GM19395 (cell line): ENCODE measurements around the gene IDH3B.
A peak's percentile ranks its signal among the peaks of the same experiment; 100 is the strongest.
"Not testable (repeated sequence)": the region's sequence is repeated elsewhere in the genome, so short reads cannot be mapped to it uniquely, and the experiment has no call there.

Experiments used
- ATAC-seq: cut with Tn5 transposase; IDR thresholded peaks from one replicate; pipeline ENCODE4 v1.9.1; 2021; ENCODE audit warnings: mild to moderate bottlenecking, moderate library complexity; ENCODE audit not compliant: unreplicated experiment

The IDH3B gene

GRCh38 chr20:2663887-2664719, at the start of gene IDH3B:
IDH3B (minus strand) TSS chr20:2664216; CDS start chr20:2664188, 28 bp downstream.
- peak; percentile 84 for ATAC-seq

- no peak for ATAC-seq
Observed at GRCh38 chr20:2713285-2713684, 49.3 kb upstream of the IDH3B start.

- ATAC-seq, result no peak
Observed at GRCh38 chr20:2709205-2709981, 45.4 kb upstream of the IDH3B start.

GRCh38 chr20:2708665-2709064, 44.6 kb upstream of the IDH3B start:
- no peak for ATAC-seq

GRCh38 chr20:2708073-2708415, 44.0 kb upstream of the IDH3B start:
- no peak for ATAC-seq

- ATAC-seq, result no peak
Observed at GRCh38 chr20:2707353-2708072, 43.5 kb upstream of the IDH3B start.

GRCh38 chr20:2706688-2707352, 42.8 kb upstream of the IDH3B start:
- ATAC-seq, result no peak

GRCh38 chr20:2705931-2706645, 42.1 kb upstream of the IDH3B start:
- ATAC-seq, result no peak

GRCh38 chr20:2703716-2704475, 39.9 kb upstream of the IDH3B start:
- ATAC-seq, result no peak

GRCh38 chr20:2701671-2702081, 37.7 kb upstream of the IDH3B start:
- ATAC-seq, result no peak

- ATAC-seq, result no peak
Observed at GRCh38 chr20:2700913-2701620, 37.1 kb upstream of the IDH3B start.

GRCh38 chr20:2699775-2700413, 35.9 kb upstream of the IDH3B start:
- ATAC-seq, result no peak

GRCh38 chr20:2698912-2699311, 34.9 kb upstream of the IDH3B start:
- ATAC-seq, result no peak

- ATAC-seq, result no peak
Observed at GRCh38 chr20:2698186-2698817, 34.3 kb upstream of the IDH3B start.

GRCh38 chr20:2697768-2698167, 33.8 kb upstream of the IDH3B start:
- no peak for ATAC-seq

GRCh38 chr20:2696646-2697045, 32.6 kb upstream of the IDH3B start:
- ATAC-seq, result no peak

- not testable (repeated sequence) for ATAC-seq
Observed at GRCh38 chr20:2695984-2696525, 32.0 kb upstream of the IDH3B start.
